ENCODE data around the gene MRPS31. TPM values are rescaled to one million over a fixed set of nuclear protein-coding genes. Genes with fewer than 3 reads are reported as not detected.
A peak's percentile ranks its signal among the peaks of the same experiment; 100 is the strongest.

The MRPS31 gene
- total RNA-seq, 1 experiment from 2014 or later, result 25.5 TPM

DNA sequence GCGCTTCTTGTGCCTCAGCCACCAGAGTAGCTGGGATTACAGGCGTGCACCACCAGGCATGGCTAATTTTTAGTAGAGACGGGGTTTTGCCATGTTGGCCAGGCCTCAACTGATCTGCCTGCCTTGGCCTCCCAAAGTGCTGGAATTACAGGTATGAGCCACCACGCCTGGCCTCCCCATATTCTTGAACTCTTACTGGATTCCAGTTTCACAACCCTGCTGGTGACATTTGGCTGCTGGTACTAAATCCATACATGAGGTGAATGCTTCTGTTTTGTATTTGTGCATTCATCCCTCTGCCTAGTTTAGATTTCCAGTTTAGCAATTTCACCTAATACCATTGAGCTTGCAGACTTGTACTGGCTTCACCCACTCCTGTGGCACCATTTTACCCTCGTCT lies 32.3 kb upstream of the MRPS31 start:
- ChIA-PET POLR2A (interaction anchor here (0.7 kb wide), 1 partner anchor 120 kb away, joined by 4 read pairs; no protein-coding TSS in a partner anchor), CTCF (no interaction called here)
- Mint-ChIP-seq H3K27ac (no peak overlapping the region), H3K9me3 (no peaks in the 10 kb centered on the region), H3K4me1 (no peaks in the 10 kb centered on the region), H3K4me3 (no peak overlapping the region), H3K36me3 (peaks cover 27% of the 10 kb centered on the region), H3K27me3 (ENCODE audit: low read depth) (no peaks in the 10 kb centered on the region)
- TF ChIP-seq SOX15 (CRISPR knock-in tag; IDR thresholded peaks at IDR 0.05) (no peak), TEAD4 (CRISPR knock-in tag; IDR thresholded peaks at IDR 0.05) (no peak), ZNF425 (CRISPR knock-in tag; conservative IDR thresholded peaks at IDR 0.05) (no peak), NFATC4 (CRISPR knock-in tag; IDR thresholded peaks at IDR 0.05) (no peak), ZNF232 (CRISPR knock-in tag; IDR thresholded peaks at IDR 0.05) (no peak), GABPB1 (CRISPR knock-in tag; IDR thresholded peaks at IDR 0.05) (no peak), CTCF (IDR thresholded peaks at IDR 0.05) (no peak)
- DNase-seq (ENCODE audit: low spot score) (no peak), ATAC-seq (no peak)

DNA sequence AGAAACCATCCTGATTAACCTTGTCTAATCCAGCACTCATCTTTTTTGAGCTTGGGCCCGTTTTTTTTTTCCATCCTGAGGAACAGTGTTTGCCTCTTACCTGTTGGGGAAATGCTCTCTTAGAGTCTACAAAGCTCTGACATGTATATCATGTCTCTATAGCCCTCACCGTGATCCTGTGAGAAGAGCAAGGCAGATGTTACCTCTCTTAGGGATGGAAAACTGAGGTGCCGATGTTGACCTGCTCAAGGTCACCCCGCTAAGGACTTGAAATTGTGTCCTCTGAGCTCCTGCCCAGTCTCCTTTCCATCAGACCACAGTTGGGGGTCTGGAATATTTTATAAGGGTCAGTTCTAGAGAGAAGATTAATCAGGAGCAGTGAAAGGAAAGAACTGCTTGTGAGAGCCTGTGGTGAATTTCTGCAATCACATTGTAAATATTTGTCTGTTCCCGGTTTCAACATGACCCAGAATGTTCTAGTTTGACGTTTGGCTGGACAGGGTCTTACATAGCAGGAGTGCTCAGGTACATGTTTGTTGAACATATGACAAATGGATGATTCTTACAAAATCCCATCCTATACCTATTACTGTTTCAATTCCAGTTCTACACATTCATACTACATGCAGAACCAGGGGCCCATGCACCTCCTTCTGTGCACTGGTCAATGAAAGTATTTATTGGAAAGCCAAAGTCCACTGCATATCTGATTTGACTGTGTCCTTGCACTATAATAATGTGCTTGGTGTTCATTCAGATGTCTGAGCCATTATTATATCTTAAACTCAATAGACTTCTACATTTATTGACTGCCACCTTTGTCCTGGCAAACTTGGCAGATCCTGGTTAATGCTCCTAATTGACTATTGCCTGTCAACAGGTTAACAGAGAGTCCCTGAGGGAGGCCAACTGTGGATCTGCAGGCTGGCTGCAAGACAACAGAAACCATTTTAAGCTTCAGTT lies 30.5 kb upstream of the MRPS31 start:
- Mint-ChIP-seq H3K4me1 (no peaks in the 10 kb centered on the region), H3K36me3 (peaks cover 22% of the 10 kb centered on the region), H3K9me3 (no peaks in the 10 kb centered on the region), H3K27me3 (ENCODE audit: low read depth) (no peaks in the 10 kb centered on the region), H3K4me3 (no peak overlapping the region), H3K27ac (0 out of 2 replicates have a peak overlapping the region, but pooled peaks have one; percentile 21)
- TF ChIP-seq, protein P1, sequence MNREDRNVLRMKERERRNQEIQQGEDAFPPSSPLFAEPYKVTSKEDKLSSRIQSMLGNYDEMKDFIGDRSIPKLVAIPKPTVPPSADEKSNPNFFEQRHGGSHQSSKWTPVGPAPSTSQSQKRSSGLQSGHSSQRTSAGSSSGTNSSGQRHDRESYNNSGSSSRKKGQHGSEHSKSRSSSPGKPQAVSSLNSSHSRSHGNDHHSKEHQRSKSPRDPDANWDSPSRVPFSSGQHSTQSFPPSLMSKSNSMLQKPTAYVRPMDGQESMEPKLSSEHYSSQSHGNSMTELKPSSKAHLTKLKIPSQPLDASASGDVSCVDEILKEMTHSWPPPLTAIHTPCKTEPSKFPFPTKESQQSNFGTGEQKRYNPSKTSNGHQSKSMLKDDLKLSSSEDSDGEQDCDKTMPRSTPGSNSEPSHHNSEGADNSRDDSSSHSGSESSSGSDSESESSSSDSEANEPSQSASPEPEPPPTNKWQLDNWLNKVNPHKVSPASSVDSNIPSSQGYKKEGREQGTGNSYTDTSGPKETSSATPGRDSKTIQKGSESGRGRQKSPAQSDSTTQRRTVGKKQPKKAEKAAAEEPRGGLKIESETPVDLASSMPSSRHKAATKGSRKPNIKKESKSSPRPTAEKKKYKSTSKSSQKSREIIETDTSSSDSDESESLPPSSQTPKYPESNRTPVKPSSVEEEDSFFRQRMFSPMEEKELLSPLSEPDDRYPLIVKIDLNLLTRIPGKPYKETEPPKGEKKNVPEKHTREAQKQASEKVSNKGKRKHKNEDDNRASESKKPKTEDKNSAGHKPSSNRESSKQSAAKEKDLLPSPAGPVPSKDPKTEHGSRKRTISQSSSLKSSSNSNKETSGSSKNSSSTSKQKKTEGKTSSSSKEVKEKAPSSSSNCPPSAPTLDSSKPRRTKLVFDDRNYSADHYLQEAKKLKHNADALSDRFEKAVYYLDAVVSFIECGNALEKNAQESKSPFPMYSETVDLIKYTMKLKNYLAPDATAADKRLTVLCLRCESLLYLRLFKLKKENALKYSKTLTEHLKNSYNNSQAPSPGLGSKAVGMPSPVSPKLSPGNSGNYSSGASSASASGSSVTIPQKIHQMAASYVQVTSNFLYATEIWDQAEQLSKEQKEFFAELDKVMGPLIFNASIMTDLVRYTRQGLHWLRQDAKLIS (CRISPR knock-in tag; IDR thresholded peaks at IDR 0.05; ENCODE audit: borderline replicate concordance), result no peak
- TF ChIP-seq JUN (CRISPR knock-in tag; IDR thresholded peaks at IDR 0.05) (no peak), USF2 (CRISPR knock-in tag; IDR thresholded peaks at IDR 0.05) (no peak)
- ChIA-PET CTCF (no interaction called here), POLR2A (no interaction called here)
- DNase-seq (ENCODE audit: low spot score) (no peak), ATAC-seq (no peak)

GRCh38 chr13:40800559-40800958 lies 29.6 kb upstream of the MRPS31 start:
- Mint-ChIP-seq H3K27me3 (ENCODE audit: low read depth) (no peaks in the 10 kb centered on the region), H3K9me3 (no peaks in the 10 kb centered on the region), H3K4me1 (no peaks in the 10 kb centered on the region), H3K36me3 (peaks cover 22% of the 10 kb centered on the region), H3K27ac (no peak overlapping the region), H3K4me3 (no peak overlapping the region)
- ChIA-PET CTCF (no interaction called here), POLR2A (no interaction called here)
- DNase-seq (ENCODE audit: low spot score) (no peak), ATAC-seq (no peak)
- TF ChIP-seq ELF4 (CRISPR knock-in tag; IDR thresholded peaks at IDR 0.05; ENCODE audit: low read depth), result no peak
- no peak for TF ChIP-seq E2F4 (CRISPR knock-in tag; IDR thresholded peaks at IDR 0.05; ENCODE audit: borderline replicate concordance, low read depth)
- no peak for TF ChIP-seq ZNF396 (CRISPR knock-in tag; IDR thresholded peaks at IDR 0.05; ENCODE audit: borderline replicate concordance)
- no peak for TF ChIP-seq NR3C1 (CRISPR knock-in tag; conservative IDR thresholded peaks at IDR 0.05; ENCODE audit: low read depth)
- TF ChIP-seq, protein P2, sequence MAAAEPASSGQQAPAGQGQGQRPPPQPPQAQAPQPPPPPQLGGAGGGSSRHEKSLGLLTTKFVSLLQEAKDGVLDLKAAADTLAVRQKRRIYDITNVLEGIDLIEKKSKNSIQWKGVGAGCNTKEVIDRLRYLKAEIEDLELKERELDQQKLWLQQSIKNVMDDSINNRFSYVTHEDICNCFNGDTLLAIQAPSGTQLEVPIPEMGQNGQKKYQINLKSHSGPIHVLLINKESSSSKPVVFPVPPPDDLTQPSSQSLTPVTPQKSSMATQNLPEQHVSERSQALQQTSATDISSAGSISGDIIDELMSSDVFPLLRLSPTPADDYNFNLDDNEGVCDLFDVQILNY (CRISPR knock-in tag; IDR thresholded peaks at IDR 0.05), result no peak
- no peak for TF ChIP-seq CTCF (IDR thresholded peaks at IDR 0.05)

Measured in WTC11 (cell line).